ENCODE data around the gene MPHOSPH10.
"Not testable (repeated sequence)": the region's sequence is repeated elsewhere in the genome, so short reads cannot be mapped to it uniquely, and the experiment has no call there.

The MPHOSPH10 gene

DNA sequence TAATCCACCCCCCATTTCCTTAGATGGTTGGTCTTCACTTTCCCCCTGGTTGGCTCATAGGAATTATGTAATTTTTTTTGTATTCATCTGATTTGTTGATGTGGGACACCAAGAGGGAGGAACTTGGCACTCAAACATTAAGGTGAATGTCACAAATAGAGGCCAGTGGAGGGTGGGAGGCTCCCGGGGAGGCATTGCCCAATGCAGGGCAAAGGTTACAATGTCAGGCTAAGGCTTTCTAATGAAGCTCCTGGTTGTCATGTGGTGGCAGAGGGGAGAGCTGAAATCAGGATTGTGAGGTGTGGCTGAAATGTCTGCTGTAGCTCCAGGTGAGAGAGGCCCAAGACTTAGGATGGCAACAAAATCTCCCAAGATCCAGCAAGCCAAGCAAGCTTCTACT, 42.7 kb downstream of the MPHOSPH10 start:
- DNase-seq = no peak

DNA sequence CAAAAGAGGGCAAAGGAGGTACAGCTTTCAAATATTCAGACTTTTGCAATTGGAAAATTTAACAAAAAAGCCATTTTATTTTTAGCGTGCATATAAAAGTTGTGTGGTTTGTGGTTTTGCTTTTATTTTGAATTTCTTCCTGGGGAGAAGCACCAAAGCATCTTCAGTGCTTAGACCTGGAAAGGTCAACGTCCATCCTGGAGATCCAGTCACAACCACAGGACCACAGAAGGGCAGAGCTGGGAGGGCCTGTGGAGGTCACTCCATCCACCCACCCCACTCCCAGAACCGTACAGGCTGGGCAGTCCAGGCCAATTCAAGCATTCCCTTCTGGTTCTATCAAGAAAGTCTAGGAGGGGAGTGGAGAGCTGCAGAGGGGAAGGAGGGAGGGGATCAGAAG, 43.8 kb downstream of the MPHOSPH10 start:
- no peak for DNase-seq

GRCh38 chr2:71178836-71179235, 48.4 kb downstream of the MPHOSPH10 start:
- DNase-seq = peak in 1 of 2 experiments; percentile 14

GRCh38 chr2:71181316-71181715, 50.9 kb downstream of the MPHOSPH10 start:
- DNase-seq = no peak

DNA sequence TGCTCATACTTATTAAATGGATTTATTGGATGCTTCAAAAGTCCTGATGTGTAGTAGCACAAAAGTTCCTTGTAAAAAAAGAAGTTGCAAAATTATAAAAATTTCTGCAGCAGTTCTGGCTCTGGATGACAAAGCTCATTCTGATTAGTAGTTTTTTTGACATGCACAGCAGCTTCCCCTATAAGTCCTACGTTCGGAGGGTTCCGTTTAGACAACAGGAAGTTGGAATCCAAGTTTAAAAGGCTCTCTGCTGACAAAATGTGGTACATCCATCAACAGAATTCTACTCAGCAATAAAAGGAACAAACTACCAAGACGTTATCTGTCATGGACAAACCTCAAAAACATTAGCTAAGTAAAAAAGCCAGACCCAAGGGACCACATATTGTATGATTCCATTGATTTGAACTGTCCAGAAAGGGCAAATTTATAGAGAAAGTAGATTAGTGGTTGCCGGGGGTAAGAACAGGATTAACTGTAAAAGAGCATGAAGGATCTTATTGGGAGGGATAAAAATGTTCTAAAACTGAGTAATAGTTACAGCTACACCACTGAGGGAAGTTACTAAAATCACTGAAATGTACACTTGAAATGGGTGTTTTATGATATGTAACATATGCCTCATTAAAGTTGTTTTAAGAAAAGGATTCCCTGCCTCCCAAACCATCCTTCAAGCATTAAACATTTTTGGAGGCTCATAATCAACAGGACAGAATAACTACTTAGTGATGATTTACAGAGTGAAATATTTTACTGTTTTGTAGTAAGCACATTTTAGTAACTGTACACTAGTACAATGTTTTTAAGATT, 53.1 kb downstream of the MPHOSPH10 start:
- DNase-seq = not testable (repeated sequence)

- no peak for DNase-seq
Observed at GRCh38 chr2:71186973-71187372, 56.5 kb downstream of the MPHOSPH10 start.

DNA sequence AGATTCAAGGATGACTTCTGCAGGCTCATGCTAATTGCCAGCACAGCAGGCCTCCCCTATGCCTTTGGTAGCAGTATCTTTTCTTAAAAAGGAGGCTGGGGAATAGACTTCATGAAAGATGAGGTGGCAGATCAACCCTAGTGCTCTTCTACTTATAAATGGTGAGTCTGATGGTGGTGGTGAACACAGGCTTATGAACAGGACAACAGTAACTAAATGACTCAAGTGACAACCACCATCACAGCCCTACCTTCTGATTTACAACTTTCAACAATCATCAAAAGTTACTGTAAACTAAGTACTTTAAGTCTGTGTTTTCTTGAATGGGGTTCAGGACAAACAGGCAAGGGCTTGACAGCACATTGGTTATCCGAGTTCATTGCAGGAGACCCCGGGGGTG, 57.2 kb downstream of the MPHOSPH10 start:
- no peak for DNase-seq

DNA sequence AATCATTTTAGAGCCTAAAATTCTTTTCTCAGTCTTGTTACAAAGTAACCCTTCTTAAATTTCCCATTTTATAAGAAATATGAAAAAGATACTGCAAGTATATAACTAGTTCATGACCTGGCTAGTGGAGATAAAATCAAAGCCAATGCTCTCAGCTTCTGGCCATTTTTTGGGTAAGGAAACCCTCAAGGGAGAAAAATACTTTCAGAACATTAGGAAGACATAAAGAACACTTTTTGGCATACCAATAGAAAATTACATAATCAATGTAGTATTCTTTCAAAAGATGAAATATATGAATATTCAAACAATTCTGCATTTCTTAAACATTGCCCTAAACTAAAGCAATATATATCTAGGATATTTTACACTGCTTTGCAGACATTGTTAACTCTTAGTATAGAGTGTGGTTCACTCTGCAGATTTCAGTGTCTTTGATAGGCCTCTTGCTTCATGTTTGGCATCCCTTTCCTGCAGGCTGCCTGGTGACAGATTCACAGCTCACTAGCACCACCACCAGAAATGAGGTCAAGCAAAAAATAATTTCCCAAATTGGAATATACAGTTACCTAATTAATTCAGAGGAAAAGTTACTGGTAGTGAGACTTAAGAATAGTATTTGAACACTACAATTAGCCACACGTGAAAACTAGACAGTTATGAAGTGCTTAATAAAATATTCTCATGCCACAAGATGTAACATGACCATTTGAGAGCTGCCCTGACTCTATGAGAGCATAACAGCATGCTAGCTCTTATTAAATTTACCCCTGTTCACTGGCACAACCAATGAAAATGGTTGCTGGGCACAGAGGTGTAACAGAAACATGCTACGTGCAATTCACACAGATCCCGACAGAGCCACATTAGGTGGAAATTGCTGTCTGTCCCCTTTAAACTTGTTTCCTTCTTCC, 60.5 kb downstream of the MPHOSPH10 start:
- DNase-seq = peak in 1 of 2 experiments; percentile 3

DNA sequence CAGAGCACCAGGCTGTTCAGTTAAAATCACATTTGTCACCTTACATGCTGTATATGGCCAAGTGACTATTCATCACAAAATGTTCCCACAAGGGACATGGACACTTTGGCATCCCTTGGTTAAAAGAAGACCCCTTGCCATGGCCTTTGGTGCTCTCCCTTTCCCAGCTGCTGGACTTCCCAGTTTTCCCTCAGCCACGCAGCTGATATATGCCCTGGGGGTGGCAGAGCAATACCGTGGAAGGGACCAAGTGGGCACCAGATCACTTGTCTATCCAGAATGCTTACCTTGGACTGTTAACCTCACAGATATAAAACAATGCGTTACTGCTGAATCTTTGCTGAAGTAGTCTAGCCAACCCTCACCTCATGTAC, 61.1 kb downstream of the MPHOSPH10 start:
- no peak for DNase-seq
